Frontal cortex (tissue), 4 donors: ENCODE measurements around the gene SLC26A6. TPM values are rescaled to one million over a fixed set of nuclear protein-coding genes. Genes with fewer than 3 reads are reported as not detected.

ENCODE experiments used
- DNase-seq, 2 donors: peaks; one replicate each; pipeline ENCODE4 v3.0.0; 2012; ENCODE audit warnings: low spot score in 2 of 2
- FAIRE-seq: peaks from 2 replicates; lab custom pipeline; 2012; peaks lifted over from hg19 to GRCh38; lab: Jason Lieb, UNC
- total RNA-seq: library from RNA; depleted of rRNA; stranded (reverse); fragments of >200 nt; gene quantifications from one replicate; pipeline ENCODE4 v1.2.3, GENCODE V29; 2014
- donor health status: control.
- donor health status: control.
- donor health status: control.

The SLC26A6 gene, protein sequence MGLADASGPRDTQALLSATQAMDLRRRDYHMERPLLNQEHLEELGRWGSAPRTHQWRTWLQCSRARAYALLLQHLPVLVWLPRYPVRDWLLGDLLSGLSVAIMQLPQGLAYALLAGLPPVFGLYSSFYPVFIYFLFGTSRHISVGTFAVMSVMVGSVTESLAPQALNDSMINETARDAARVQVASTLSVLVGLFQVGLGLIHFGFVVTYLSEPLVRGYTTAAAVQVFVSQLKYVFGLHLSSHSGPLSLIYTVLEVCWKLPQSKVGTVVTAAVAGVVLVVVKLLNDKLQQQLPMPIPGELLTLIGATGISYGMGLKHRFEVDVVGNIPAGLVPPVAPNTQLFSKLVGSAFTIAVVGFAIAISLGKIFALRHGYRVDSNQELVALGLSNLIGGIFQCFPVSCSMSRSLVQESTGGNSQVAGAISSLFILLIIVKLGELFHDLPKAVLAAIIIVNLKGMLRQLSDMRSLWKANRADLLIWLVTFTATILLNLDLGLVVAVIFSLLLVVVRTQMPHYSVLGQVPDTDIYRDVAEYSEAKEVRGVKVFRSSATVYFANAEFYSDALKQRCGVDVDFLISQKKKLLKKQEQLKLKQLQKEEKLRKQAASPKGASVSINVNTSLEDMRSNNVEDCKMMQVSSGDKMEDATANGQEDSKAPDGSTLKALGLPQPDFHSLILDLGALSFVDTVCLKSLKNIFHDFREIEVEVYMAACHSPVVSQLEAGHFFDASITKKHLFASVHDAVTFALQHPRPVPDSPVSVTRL
- 4.1 TPM for total RNA-seq

DNA sequence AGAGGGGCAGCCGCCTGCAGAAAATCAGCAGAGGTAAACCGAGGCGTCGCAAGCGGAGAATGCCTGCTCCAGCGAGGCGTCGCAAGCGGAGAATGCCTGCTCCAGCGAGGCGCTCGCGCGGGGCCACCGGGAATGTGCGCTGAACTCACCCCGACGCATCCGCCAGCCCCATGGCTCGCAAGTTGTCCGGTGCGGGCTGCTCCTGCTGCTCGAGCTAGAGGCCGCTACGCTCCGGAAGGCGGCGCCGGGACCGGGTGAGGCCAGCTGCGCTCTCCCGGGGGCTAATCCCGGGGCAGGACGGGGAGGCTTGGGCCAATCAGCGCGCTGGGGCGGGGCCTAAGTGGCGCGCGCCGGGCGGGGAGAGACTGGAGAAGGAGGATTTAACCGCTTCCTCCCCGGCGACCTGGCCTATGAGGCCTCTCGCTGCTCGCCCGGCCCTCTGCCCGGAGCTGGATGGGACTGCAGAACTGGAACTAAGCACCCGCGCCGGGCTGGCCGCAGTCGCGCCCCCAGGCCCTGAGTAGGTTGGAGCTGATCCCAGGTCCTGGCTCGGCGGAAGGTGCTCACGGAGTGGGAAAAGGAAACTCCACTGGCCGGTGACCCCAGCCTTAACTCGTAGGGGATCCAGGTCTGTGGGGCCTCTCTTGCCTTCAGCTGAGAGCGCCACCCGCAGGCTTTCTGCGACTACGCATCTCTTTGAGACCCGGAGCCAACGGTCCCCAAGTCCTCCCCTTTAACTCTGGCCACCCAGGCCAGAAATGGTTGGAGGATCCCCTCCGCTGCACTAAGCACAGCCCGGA, at the start of gene SLC26A6:
Gene SLC26A6 (minus strand): TSS at position 240 of the 800 bp plus-strand sequence. CDS start 68 bp downstream, at position 172.
- FAIRE-seq (no peak), DNase-seq (peak; percentile 100)

DNA sequence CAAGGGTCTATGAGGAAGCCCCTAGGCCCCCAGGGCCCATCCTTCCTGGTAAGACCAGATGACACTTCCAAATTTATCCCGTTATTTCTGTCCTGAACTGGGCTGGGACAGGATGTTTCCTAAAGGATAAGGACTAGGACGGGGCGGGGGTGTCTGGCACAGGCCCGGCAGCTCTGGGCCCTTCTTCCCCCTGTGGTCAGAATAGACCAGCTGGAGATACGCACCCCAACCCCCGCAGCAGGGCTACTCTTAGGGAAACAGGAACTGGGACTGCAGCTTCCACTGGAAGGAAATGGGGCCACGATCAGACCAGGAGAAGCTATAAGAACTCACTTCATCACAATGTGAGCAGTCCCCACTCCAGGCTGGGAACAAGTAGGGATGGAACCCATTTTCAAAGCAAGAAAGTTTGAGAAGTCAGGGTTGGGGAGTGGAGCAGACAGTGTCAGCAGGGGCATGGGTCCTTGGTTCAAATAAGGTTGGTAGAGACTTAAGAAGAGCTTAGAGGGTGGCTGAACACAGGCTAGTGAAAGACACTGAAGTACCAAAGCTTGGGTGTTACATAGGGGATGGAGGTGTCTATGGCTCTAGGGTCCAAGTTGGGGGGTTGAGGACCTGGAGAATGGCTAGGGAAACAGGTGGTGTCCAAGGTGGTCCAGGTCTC, 49.4 kb upstream of the SLC26A6 start:
- no peak for FAIRE-seq
- DNase-seq = peak; percentile 50 to 64

DNA sequence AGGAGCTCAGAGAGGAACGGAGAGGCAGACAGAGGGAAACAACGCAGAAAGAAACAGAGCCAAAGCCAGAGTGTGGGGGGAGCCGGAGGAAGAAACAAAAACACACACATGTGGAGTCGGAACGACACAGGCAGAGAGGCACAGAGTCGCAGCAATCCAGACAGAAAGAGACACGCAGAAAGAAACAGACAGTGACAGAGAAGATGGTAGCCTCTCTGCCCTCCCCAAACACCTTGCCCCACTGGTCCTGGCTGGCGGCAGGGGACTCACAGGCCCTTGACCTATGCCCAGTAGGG, 48.7 kb upstream of the SLC26A6 start:
- DNase-seq (no peak), FAIRE-seq (no peak)

DNA sequence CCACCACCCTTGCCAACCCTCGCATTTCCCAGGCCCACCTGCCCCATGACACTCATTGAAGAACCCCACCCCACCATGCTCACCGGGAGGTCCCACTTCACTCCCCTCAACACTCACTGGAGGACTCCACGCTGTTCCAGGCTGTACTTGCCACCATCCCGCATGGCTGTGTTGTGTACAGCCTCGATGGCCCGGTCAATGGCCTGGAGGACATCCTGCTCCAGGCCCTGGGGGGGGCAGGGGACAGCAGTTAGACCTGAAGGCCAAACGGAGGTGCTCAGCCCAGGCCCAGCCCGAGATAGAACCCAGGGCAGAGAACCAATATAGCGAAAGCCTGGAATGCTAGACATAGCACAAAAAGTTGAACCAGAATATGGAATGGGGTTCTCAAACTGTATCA, 47.5 kb upstream of the SLC26A6 start:
- DNase-seq (no peak), FAIRE-seq (no peak)

DNA sequence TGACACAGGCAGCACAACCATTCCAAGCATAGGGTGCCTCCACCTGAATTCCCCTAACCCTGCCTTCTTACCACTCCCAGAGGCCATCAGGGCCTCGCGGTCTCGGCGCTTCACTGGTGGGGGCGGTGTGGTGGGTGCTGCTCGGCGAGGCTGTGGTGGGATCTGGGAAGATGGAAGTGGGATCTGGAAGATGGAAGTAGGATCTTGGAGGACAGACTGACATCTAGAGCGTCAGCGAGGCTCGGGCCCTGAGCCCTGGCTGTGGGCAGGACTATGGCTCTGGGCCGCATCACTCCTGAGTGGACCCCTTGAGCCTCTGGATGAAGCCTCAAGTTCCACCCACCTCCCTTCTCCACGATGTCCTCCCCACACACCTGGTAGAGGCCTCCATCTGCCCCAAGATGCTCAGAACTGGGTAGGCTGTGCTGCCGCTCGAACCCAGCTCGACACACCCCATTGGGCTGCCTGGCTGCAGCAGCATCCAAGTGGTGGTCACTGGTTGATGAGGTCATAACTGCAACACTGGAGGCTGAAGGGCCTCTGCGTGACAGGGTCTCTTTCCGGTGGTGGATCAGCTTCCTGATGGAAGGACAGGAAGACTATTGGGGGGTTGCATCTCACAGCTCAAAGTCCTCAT, 46.8 kb upstream of the SLC26A6 start:
- DNase-seq (no peak), FAIRE-seq (no peak)

DNA sequence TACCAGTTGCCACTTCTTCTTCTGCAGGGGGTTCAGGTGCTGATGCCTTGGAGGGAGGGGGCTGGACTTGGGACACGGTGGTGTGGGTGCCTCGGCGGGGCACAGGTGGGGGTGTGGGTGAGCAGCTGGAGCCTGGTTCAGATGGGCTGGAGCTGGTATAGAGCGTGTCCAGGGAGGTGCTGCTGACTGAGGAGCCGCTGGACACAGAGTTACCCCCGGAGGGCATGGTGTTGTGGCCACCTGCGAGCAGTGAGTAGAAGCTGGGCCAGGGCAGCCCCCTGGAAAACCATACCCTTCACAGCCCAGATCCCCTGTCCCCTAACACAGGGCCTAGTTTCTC, 46.2 kb upstream of the SLC26A6 start:
- FAIRE-seq (no peak), DNase-seq (no peak)

DNA sequence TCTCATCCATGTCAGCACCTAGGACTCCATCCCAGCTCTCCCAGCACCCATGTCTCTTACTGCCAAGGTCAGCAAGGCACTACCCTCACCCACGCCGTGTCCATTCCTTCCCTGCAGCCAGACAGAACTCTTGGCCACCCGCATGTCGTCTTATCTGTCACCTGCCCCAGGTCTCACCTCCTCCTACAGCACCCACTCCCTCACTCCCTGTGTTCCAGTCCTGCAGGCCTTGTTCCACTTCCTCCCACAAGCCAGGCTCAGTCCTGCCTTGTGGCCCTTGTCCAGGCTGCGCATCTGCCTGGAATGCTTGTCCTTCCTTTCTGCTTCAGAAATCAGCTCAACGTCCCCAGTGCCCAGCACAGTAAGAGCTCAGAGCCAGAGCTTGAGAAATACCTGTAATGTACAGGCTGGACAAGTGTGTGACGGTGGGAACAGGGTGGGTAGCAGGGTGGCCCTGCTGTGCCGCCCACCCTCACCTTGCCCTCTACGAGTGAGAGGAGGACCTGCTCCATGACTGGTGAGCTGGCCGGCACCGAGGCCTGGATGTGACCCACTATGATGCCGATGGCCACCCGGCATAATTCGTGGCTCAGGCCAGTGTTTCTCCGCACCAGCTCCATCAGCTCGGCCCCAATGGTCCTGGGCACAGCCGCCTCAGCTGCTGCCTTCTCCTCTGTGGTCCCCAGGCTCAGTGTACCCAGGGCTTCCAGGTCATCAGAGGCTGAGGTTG, 45.7 kb upstream of the SLC26A6 start:
- no peak for DNase-seq
- no peak for FAIRE-seq

DNA sequence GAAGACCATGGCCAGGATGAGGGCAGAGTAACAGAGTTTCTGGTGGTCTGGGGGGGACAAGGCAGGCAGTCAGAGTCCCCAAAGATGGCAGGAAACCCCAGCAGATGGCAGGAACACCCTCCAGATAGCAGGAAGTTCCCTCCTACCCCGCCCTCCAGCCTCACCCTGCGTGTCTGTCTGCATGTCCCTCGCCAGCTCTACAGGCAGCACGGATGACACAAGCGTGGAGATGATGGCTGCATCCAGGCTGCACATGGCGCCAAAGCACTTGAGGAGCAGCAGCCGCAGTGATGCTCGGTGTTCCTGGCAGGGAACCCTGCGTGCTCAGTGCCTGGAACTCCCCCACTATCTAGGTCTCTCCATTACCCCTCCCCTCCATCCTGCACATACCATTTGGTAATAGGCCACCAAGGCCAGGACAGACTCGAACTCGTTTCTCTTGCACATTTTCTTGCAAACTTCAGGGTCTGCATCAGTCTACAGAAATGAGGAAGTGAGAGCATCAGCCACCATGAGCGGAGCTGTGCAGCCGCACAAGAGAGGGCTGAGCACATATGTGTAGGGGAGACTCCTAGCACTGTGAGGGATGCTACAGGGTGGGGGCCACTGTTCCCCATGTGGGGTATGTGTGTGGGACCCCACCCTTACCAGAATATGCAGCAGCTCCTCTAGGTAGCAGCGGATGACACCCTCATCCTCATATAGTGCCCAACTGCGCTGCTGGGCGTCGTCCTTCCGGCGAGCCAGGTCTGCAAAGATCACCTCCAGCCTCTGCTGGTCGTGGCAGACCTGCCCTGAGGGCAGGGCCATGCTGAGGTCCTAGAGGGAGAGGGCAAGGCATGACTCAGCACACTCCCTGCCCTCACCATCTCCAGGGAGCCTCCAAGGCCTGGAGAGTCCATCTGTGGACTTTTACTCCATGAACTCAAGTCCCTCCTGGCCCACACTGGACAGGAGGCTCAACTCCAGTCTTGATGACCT, 44.4 kb upstream of the SLC26A6 start:
- no peak for DNase-seq
- FAIRE-seq = no peak

DNA sequence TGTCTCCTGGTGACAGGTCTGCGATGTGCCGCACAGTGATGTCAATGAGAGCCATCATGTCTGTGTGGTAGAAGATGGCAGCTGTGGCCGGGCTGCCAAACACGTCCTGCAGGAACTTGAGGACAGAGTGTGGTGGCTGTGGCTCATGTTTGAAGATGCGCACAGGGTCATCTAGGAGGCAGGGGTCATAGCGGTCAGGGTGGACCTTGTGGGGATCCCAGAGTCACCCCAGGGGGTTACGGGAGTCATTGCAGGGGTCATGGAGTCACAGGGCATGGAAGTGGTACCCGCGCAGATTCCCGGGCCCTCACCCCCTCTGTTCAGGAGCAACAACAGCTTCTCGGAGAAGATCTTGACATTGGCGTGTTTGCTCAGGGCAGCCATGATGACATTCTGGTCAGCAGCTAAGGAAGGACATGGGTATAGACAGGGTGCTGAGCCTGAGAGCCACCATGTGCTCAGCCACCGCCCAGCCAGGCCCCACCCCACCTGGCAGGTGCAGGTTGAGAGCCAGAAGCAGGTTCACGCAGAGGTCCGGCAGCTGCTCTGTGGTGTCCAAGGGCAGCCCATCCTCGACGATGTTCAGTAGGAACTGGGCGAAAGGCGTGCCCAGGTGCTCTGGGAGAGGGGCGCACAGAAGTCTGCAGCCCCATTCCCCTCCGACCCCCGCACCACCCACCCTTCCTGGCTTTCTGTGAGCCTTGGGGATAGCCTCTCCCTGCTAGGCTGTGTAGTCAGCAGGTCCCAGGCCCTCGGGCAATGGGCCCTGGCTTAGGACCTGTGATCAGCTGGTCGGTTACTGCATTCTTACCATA, 43.5 kb upstream of the SLC26A6 start:
- DNase-seq = no peak
- FAIRE-seq = no peak

DNA sequence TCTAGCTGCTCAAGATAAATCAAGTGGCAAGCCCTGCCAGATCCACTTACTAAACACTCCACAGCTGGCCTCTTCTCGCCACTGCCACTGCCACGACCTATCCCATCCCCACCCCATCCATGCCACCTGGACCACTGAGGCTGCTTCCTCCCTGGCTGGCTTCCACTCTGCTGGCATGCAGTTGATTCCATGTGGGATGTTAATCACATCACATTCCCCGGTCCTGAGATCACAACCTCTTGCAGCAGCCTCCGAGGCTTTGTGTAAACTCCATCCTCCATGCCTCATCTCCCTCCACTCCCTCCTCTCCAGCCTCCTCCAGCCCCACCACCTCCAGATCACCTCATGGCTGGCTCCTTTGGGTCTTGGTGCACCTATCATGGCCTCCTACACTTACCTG, 42.8 kb upstream of the SLC26A6 start:
- FAIRE-seq = no peak
- DNase-seq = no peak

DNA sequence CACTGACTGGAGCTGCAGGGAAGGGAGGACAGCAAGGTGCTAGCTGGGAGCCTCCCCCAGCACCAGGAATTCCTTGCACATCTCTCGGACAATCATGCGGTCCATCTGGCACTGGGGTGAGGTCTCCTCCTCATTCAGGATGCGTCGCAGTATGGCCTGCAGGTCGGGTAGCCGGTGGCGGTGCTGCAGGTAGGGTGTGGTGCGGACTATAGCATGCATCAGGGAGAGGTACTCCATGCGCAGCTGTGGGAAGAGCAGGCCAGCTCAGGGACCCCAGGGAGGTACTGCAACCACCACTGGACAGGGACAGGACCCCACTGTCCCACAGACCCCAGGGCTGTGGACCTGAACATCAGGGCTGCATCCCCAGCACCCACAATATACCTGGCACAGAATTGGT, 39.2 kb upstream of the SLC26A6 start:
- no peak for DNase-seq

DNA sequence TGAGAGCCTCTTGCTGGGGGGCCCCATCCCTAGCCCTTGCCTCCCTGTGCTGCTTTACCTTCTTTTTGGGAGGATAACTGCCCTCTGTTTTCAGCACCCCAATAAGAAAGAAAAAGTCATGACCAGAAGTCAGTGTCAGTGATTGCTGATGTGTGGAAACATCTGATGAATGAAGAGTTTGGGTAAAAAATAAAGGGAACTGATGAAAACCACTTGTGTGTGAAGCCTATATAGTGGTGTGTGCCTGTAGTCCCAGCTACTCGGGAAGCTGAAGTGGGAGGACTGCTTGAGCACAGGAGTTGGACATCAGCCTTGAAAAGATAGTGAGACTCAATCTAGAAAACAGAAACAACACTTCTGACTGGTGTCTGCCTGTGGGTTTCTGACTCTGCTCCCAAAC, 37.3 kb upstream of the SLC26A6 start:
- DNase-seq (no peak), FAIRE-seq (no peak)

More for the DNA sequence above, 39.2 kb upstream of the SLC26A6 start:
- no peak for FAIRE-seq

DNA sequence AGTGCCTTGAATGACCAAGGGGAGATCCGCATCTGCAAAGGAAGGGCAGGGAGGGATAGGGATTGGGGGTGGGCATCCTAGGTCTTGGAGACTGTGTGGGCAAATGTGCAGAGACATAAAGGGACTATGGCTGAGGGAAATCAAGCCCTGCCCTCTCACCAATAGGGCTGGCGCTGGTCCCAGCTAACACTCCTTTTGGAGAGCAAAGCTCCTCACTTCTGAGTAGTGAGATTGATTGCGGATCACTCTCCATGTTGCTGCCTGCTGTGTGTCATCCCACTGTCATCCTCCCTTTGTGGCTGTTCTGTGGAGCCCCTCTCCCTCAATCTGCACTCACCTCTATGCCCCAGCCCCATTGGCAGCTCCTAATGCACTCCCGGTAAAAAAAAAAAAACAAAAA, 29.7 kb upstream of the SLC26A6 start:
- DNase-seq (no peak), FAIRE-seq (no peak)

DNA sequence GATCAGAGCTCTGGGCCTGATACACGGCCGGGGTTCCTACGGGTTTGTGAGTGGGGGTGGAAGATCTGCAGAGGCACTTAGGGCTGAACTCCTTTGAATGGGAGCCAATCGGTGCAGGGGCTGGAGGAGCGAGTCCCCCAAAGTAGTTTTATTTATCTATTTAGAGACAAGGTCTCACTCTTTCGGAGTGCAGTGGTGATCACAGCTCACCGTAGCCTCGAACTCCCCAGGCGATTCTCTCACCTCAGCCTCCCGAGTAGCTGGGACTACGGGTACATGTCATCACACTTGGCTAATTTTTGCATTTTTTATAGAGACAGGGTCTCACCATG, 29.0 kb upstream of the SLC26A6 start:
- FAIRE-seq (no peak), DNase-seq (no peak)

DNA sequence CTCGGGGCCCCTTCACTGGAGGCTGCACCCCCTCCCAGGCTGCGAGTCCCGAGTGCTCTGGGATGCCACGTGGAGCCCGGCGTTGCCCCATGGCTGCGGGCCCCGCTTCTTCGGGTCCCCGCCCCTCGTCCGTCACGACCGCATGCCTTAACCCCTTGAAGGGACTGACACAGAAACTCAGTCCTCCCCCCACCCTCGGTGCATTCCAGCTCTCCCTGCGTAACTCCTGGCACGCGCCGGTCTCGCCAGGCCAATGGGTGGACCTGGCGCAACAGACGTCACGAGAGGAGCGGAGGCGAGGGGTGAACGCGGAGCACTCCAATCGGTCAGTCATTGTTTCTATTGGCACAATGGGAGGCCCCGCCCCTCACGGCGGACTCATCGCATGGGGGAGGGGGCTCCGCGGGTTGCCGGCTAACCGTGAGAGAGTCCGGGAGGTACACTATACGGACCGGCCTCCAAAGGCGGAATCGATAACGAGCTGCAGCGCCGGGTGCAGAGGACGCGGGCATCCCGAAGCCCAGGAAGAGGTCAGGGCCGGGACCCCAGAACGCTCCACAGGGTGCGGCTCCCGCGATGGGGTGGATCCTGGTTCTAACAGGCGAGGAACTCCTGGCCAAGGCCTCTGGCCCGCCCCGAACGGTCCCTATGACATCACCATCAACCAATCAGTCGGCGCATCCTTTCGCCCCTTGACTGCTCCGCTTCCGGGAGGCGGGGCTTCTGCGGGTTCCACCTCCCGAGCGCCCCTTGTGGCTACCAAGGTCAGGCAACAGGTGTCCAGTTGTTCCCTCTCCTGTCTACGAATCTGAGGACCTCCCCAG, 28.4 kb upstream of the SLC26A6 start:
- DNase-seq = peak; percentile 92 to 95
- peak; percentile 44 for FAIRE-seq

DNA sequence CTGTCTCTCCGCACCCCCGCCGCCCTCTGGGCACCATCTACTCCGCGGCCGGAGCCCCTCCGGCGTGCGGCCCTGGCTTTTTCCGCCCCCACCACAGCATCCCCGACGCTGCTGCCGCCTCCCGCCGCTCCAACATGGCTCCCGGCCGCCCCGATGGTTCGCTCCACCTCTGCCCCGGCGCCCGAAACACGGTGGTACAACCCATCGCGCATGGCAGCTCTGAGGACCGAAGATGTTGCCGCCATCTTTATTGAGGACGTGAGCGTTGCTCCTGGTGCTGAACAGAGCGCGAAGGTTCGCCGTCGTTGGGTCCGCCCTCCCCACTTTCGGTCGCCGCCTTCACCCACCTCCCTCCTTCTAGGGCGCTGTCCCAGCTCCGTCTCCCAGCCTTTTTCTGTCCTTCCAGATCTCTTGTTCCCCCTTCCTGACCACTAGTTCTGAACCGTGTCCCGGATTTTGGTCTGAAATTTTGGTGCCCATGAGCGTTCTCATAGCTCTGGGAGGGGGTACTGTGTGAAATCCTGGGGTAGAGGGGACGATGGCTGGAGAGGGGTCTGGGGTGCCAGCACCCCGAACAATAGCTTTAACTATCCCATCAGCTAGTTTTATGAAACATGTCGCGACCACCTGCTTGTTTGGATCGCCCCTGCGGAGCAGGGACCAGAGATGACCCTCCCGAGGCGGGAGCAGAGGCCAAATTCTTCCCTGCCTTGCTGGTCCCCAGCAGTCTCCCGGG, 27.7 kb upstream of the SLC26A6 start, which contains the start of gene CELSR3:
Gene CELSR3 (minus strand): TSS at position 134 of the 736 bp plus-strand sequence. CDS start 252 bp downstream, outside the sequence.
- DNase-seq (peak; percentile 72 to 85), FAIRE-seq (no peak)
